Lower leg skin (tissue), 4 donors: Measurements from ENCODE around the gene COL25A1. TPM values are rescaled to one million over a fixed set of nuclear protein-coding genes. Genes with fewer than 3 reads are reported as not detected.

Experiments
- DNase-seq, 2 donors: peaks; one replicate each; pipeline ENCODE4 v3.0.0-alpha.2; 2019; ENCODE audit warnings: low spot score in 2 of 2
- H3K4me3 ChIP-seq: fragments of 200-600 bp; sonication (generic); 2 replicates; pipeline ENCODE4 v1.5.1; 2017; ENCODE audit warnings: mild to moderate bottlenecking, low read depth; ENCODE audit not compliant: poor library complexity, severe bottlenecking
- CTCF ChIP-seq, 3 donors: fragments of 450-650 bp; IDR thresholded peaks; one replicate each; pipeline ENCODE4 v1.5.1; 2016; ENCODE audit warnings: antibody characterized with exemption in 3 of 3, mild to moderate bottlenecking in 3 of 3, moderate library complexity in 2 of 3
- POLR2A ChIP-seq, 2 donors: fragments of 450-650 bp; IDR thresholded peaks; one replicate each; pipeline ENCODE4 v1.6.1; 2016 to 2017; ENCODE audit warnings: antibody characterized with exemption in 2 of 2, mild to moderate bottlenecking in 1 of 2, moderate library complexity in 1 of 2
- WGBS, 2 donors: methylation state at CpG; one replicate each; pipeline ENCODE4 v1.1.5; 2018; 5-methylcytosine and 5-hydroxymethylcytosine counted together
- intact Hi-C: fragments of 100-400 bp; cut with DNase I; formaldehyde crosslinking; loops from one replicate; pipeline ENCODE4 v1.15.0; 2023; ENCODE audit warnings: low total_unique reads
- total RNA-seq, 4 donors: library from RNA; depleted of rRNA; stranded (reverse); fragments of >200 nt; gene quantifications; one replicate each; pipeline ENCODE4 v1.1.0, GENCODE V29; 2016

The COL25A1 gene
- total RNA-seq, 4 donors from 2014 or later = 0.42 to 2.4 (median 1.5) TPM

- intact Hi-C loops = no loop called here
- TF ChIP-seq CTCF (IDR thresholded peaks at IDR 0.05) (no peak), POLR2A (IDR thresholded peaks at IDR 0.05) (no peak)
- DNase-seq = no peak
- no peak overlapping the region for H3K4me3 ChIP-seq
- WGBS, 2 donors = 85 to 87% methylated on average over 2 of the region's 2 CpGs
These were observed 73.4 kb downstream of the COL25A1 start for GRCh38 chr4:109229028-109229427.

GRCh38 chr4:109218288-109218687 is 84.2 kb downstream of the COL25A1 start:
- TF ChIP-seq CTCF (IDR thresholded peaks at IDR 0.05) = no peak
- no peak for TF ChIP-seq POLR2A (IDR thresholded peaks at IDR 0.05)
- no peak overlapping the region for H3K4me3 ChIP-seq
- intact Hi-C loops = no loop called here
- WGBS, 2 donors = 42 to 59% methylated on average over 1 of the region's 1 CpG
- DNase-seq = no peak

- TF ChIP-seq CTCF (IDR thresholded peaks at IDR 0.05) = no peak
- TF ChIP-seq POLR2A (IDR thresholded peaks at IDR 0.05) = no peak
- no peak overlapping the region for H3K4me3 ChIP-seq
- 92 to 94% methylated on average over 5 of the region's 5 CpGs for whole genome bisulfite sequencing, 2 donors
- DNase-seq = no peak
- intact Hi-C loops = no loop called here
These were observed 86.3 kb downstream of the COL25A1 start for GRCh38 chr4:109216085-109216696.

- intact Hi-C loops = no loop called here
- H3K4me3 ChIP-seq = no peak overlapping the region
- TF ChIP-seq CTCF (IDR thresholded peaks at IDR 0.05) (no peak), POLR2A (IDR thresholded peaks at IDR 0.05) (no peak)
- no peak for DNase-seq
- 87 to 95% methylated on average over 2 of the region's 2 CpGs for WGBS, 2 donors
These were observed 87.0 kb downstream of the COL25A1 start for GRCh38 chr4:109215506-109215905.

- intact Hi-C loops = no loop called here
- no peak for DNase-seq
- no peak for TF ChIP-seq POLR2A (IDR thresholded peaks at IDR 0.05)
- no peak for TF ChIP-seq CTCF (IDR thresholded peaks at IDR 0.05)
- WGBS, 2 donors = 35 to 36% methylated on average over 4 of the region's 4 CpGs
- H3K4me3 ChIP-seq = no peak overlapping the region
These were observed 87.7 kb downstream of the COL25A1 start for GRCh38 chr4:109214622-109215301.
